ENCODE results near the gene MALAT1.
A peak's percentile ranks its signal among the peaks of the same experiment; 100 is the strongest.

The MALAT1 gene

DNA sequence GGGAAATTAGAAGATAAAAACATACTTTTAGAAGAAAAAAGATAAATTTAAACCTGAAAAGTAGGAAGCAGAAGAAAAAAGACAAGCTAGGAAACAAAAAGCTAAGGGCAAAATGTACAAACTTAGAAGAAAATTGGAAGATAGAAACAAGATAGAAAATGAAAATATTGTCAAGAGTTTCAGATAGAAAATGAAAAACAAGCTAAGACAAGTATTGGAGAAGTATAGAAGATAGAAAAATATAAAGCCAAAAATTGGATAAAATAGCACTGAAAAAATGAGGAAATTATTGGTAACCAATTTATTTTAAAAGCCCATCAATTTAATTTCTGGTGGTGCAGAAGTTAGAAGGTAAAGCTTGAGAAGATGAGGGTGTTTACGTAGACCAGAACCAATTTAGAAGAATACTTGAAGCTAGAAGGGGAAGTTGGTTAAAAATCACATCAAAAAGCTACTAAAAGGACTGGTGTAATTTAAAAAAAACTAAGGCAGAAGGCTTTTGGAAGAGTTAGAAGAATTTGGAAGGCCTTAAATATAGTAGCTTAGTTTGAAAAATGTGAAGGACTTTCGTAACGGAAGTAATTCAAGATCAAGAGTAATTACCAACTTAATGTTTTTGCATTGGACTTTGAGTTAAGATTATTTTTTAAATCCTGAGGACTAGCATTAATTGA is 1.0 kb downstream of the MALAT1 start:
- WGBS, 2 experiments: 0% methylated on average over 3 of the region's 3 CpGs
- H3K27ac ChIP-seq (ENCODE audit: insufficient read depth, low read depth, low read length, poor library complexity, severe bottlenecking): peak overlapping the region; percentile 98
- peak overlapping the region; percentile 88 for H3K4me3 ChIP-seq (ENCODE audit: insufficient read depth, low read depth, low read length)
- no peaks in the 10 kb centered on the region for H3K27me3 ChIP-seq (ENCODE audit: control insufficient read depth, insufficient read depth, low read length, poor library complexity, severe bottlenecking)
- H3K36me3 ChIP-seq (ENCODE audit: control insufficient read depth, insufficient read depth, low read length): peaks cover 44% of the 10 kb centered on the region
- no peaks in the 10 kb centered on the region for H3K9me3 ChIP-seq (ENCODE audit: control insufficient read depth, low read length)
- H3K4me1 ChIP-seq (ENCODE audit: control insufficient read depth, insufficient read depth, low read length): peaks cover 5% of the 10 kb centered on the region

DNA sequence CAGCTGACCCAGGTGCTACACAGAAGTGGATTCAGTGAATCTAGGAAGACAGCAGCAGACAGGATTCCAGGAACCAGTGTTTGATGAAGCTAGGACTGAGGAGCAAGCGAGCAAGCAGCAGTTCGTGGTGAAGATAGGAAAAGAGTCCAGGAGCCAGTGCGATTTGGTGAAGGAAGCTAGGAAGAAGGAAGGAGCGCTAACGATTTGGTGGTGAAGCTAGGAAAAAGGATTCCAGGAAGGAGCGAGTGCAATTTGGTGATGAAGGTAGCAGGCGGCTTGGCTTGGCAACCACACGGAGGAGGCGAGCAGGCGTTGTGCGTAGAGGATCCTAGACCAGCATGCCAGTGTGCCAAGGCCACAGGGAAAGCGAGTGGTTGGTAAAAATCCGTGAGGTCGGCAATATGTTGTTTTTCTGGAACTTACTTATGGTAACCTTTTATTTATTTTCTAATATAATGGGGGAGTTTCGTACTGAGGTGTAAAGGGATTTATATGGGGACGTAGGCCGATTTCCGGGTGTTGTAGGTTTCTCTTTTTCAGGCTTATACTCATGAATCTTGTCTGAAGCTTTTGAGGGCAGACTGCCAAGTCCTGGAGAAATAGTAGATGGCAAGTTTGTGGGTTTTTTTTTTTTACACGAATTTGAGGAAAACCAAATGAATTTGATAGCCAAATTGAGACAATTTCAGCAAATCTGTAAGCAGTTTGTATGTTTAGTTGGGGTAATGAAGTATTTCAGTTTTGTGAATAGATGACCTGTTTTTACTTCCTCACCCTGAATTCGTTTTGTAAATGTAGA is 1.7 kb downstream of the MALAT1 start:
- H3K4me1 ChIP-seq (ENCODE audit: control insufficient read depth, insufficient read depth, low read length): peaks cover 5% of the 10 kb centered on the region
- 0 to 1% methylated on average over 20 of the region's 20 CpGs for WGBS, 2 experiments
- no peaks in the 10 kb centered on the region for H3K27me3 ChIP-seq (ENCODE audit: control insufficient read depth, insufficient read depth, low read length, poor library complexity, severe bottlenecking)
- H3K9me3 ChIP-seq (ENCODE audit: control insufficient read depth, low read length): no peaks in the 10 kb centered on the region
- peaks cover 52% of the 10 kb centered on the region for H3K36me3 ChIP-seq (ENCODE audit: control insufficient read depth, insufficient read depth, low read length)
- peak overlapping the region; percentile 98 for H3K27ac ChIP-seq (ENCODE audit: insufficient read depth, low read depth, low read length, poor library complexity, severe bottlenecking)
- H3K4me3 ChIP-seq (ENCODE audit: insufficient read depth, low read depth, low read length): peak overlapping the region; percentile 88

DNA sequence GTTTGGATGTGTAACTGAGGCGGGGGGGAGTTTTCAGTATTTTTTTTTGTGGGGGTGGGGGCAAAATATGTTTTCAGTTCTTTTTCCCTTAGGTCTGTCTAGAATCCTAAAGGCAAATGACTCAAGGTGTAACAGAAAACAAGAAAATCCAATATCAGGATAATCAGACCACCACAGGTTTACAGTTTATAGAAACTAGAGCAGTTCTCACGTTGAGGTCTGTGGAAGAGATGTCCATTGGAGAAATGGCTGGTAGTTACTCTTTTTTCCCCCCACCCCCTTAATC is 2.3 kb downstream of the MALAT1 start:
- WGBS, 2 experiments: 0% methylated on average over 1 to 2 of the region's 2 CpGs
- Histone ChIP-seq H3K27ac (ENCODE audit: insufficient read depth, low read depth, low read length, poor library complexity, severe bottlenecking) (peak overlapping the region; percentile 98), H3K4me1 (ENCODE audit: control insufficient read depth, insufficient read depth, low read length) (peaks cover 10% of the 10 kb centered on the region), H3K36me3 (ENCODE audit: control insufficient read depth, insufficient read depth, low read length) (peaks cover 57% of the 10 kb centered on the region), H3K9me3 (ENCODE audit: control insufficient read depth, low read length) (no peaks in the 10 kb centered on the region), H3K4me3 (ENCODE audit: insufficient read depth, low read depth, low read length) (peak overlapping the region; percentile 88), H3K27me3 (ENCODE audit: control insufficient read depth, insufficient read depth, low read length, poor library complexity, severe bottlenecking) (no peaks in the 10 kb centered on the region)

DNA sequence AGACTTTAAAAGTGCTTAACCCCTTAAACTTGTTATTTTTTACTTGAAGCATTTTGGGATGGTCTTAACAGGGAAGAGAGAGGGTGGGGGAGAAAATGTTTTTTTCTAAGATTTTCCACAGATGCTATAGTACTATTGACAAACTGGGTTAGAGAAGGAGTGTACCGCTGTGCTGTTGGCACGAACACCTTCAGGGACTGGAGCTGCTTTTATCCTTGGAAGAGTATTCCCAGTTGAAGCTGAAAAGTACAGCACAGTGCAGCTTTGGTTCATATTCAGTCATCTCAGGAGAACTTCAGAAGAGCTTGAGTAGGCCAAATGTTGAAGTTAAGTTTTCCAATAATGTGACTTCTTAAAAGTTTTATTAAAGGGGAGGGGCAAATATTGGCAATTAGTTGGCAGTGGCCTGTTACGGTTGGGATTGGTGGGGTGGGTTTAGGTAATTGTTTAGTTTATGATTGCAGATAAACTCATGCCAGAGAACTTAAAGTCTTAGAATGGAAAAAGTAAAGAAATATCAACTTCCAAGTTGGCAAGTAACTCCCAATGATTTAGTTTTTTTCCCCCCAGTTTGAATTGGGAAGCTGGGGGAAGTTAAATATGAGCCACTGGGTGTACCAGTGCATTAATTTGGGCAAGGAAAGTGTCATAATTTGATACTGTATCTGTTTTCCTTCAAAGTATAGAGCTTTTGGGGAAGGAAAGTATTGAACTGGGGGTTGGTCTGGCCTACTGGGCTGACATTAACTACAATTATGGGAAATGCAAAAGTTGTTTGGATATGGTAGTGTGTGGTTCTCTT is 2.8 kb downstream of the MALAT1 start:
- Histone ChIP-seq H3K36me3 (ENCODE audit: control insufficient read depth, insufficient read depth, low read length) (peaks cover 62% of the 10 kb centered on the region), H3K9me3 (ENCODE audit: control insufficient read depth, low read length) (no peaks in the 10 kb centered on the region), H3K4me3 (ENCODE audit: insufficient read depth, low read depth, low read length) (peak overlapping the region; percentile 88), H3K4me1 (ENCODE audit: control insufficient read depth, insufficient read depth, low read length) (peaks cover 10% of the 10 kb centered on the region), H3K27me3 (ENCODE audit: control insufficient read depth, insufficient read depth, low read length, poor library complexity, severe bottlenecking) (no peaks in the 10 kb centered on the region), H3K27ac (ENCODE audit: insufficient read depth, low read depth, low read length, poor library complexity, severe bottlenecking) (no peak overlapping the region)
- 0% methylated on average over 3 of the region's 3 CpGs for WGBS, 2 experiments

DNA sequence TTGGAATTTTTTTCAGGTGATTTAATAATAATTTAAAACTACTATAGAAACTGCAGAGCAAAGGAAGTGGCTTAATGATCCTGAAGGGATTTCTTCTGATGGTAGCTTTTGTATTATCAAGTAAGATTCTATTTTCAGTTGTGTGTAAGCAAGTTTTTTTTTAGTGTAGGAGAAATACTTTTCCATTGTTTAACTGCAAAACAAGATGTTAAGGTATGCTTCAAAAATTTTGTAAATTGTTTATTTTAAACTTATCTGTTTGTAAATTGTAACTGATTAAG is 3.4 kb downstream of the MALAT1 start:
- no peak overlapping the region for H3K27ac ChIP-seq (ENCODE audit: insufficient read depth, low read depth, low read length, poor library complexity, severe bottlenecking)
- H3K9me3 ChIP-seq (ENCODE audit: control insufficient read depth, low read length): no peaks in the 10 kb centered on the region
- H3K36me3 ChIP-seq (ENCODE audit: control insufficient read depth, insufficient read depth, low read length): peaks cover 63% of the 10 kb centered on the region

DNA sequence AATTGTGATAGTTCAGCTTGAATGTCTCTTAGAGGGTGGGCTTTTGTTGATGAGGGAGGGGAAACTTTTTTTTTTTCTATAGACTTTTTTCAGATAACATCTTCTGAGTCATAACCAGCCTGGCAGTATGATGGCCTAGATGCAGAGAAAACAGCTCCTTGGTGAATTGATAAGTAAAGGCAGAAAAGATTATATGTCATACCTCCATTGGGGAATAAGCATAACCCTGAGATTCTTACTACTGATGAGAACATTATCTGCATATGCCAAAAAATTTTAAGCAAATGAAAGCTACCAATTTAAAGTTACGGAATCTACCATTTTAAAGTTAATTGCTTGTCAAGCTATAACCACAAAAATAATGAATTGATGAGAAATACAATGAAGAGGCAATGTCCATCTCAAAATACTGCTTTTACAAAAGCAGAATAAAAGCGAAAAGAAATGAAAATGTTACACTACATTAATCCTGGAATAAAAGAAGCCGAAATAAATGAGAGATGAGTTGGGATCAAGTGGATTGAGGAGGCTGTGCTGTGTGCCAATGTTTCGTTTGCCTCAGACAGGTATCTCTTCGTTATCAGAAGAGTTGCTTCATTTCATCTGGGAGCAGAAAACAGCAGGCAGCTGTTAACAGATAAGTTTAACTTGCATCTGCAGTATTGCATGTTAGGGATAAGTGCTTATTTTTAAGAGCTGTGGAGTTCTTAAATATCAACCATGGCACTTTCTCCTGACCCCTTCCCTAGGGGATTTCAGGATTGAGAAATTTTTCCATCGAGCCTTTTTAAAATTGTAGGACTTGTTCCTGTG is 3.9 kb downstream of the MALAT1 start:
- H3K27me3 ChIP-seq (ENCODE audit: control insufficient read depth, insufficient read depth, low read length, poor library complexity, severe bottlenecking): no peaks in the 10 kb centered on the region
- H3K9me3 ChIP-seq (ENCODE audit: control insufficient read depth, low read length): no peaks in the 10 kb centered on the region
- H3K36me3 ChIP-seq (ENCODE audit: control insufficient read depth, insufficient read depth, low read length): peaks cover 63% of the 10 kb centered on the region
- 3 to 16% methylated on average over 4 to 5 of the region's 6 CpGs for WGBS, 2 experiments
- peaks cover 8% of the 10 kb centered on the region for H3K4me1 ChIP-seq (ENCODE audit: control insufficient read depth, insufficient read depth, low read length)
- H3K4me3 ChIP-seq (ENCODE audit: insufficient read depth, low read depth, low read length): peak overlapping the region; percentile 88
- H3K27ac ChIP-seq (ENCODE audit: insufficient read depth, low read depth, low read length, poor library complexity, severe bottlenecking): peak overlapping the region; percentile 4

More for the DNA sequence above, 3.4 kb downstream of the MALAT1 start:
- Histone ChIP-seq H3K27me3 (ENCODE audit: control insufficient read depth, insufficient read depth, low read length, poor library complexity, severe bottlenecking) (no peaks in the 10 kb centered on the region), H3K4me1 (ENCODE audit: control insufficient read depth, insufficient read depth, low read length) (peaks cover 8% of the 10 kb centered on the region), H3K4me3 (ENCODE audit: insufficient read depth, low read depth, low read length) (peak overlapping the region; percentile 88)

DNA sequence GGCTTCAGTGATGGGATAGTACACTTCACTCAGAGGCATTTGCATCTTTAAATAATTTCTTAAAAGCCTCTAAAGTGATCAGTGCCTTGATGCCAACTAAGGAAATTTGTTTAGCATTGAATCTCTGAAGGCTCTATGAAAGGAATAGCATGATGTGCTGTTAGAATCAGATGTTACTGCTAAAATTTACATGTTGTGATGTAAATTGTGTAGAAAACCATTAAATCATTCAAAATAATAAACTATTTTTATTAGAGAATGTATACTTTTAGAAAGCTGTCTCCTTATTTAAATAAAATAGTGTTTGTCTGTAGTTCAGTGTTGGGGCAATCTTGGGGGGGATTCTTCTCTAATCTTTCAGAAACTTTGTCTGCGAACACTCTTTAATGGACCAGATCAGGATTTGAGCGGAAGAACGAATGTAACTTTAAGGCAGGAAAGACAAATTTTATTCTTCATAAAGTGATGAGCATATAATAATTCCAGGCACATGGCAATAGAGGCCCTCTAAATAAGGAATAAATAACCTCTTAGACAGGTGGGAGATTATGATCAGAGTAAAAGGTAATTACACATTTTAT is 4.6 kb downstream of the MALAT1 start:
- 58 to 64% methylated on average over 1 to 3 of the region's 3 CpGs for WGBS, 2 experiments
- Histone ChIP-seq H3K27ac (ENCODE audit: insufficient read depth, low read depth, low read length, poor library complexity, severe bottlenecking) (peak overlapping the region; percentile 4), H3K9me3 (ENCODE audit: control insufficient read depth, low read length) (no peaks in the 10 kb centered on the region), H3K4me3 (ENCODE audit: insufficient read depth, low read depth, low read length) (peak overlapping the region; percentile 88), H3K36me3 (ENCODE audit: control insufficient read depth, insufficient read depth, low read length) (peaks cover 63% of the 10 kb centered on the region), H3K27me3 (ENCODE audit: control insufficient read depth, insufficient read depth, low read length, poor library complexity, severe bottlenecking) (no peaks in the 10 kb centered on the region), H3K4me1 (ENCODE audit: control insufficient read depth, insufficient read depth, low read length) (peaks cover 8% of the 10 kb centered on the region)

DNA sequence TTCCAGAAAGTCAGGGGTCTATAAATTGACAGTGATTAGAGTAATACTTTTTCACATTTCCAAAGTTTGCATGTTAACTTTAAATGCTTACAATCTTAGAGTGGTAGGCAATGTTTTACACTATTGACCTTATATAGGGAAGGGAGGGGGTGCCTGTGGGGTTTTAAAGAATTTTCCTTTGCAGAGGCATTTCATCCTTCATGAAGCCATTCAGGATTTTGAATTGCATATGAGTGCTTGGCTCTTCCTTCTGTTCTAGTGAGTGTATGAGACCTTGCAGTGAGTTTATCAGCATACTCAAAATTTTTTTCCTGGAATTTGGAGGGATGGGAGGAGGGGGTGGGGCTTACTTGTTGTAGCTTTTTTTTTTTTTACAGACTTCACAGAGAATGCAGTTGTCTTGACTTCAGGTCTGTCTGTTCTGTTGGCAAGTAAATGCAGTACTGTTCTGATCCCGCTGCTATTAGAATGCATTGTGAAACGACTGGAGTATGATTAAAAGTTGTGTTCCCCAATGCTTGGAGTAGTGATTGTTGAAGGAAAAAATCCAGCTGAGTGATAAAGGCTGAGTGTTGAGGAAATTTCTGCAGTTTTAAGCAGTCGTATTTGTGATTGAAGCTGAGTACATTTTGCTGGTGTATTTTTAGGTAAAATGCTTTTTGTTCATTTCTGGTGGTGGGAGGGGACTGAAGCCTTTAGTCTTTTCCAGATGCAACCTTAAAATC is 5.3 kb downstream of the MALAT1 start:
- Histone ChIP-seq H3K27ac (ENCODE audit: insufficient read depth, low read depth, low read length, poor library complexity, severe bottlenecking) (no peak overlapping the region), H3K36me3 (ENCODE audit: control insufficient read depth, insufficient read depth, low read length) (peaks cover 63% of the 10 kb centered on the region), H3K4me1 (ENCODE audit: control insufficient read depth, insufficient read depth, low read length) (peaks cover 8% of the 10 kb centered on the region), H3K27me3 (ENCODE audit: control insufficient read depth, insufficient read depth, low read length, poor library complexity, severe bottlenecking) (no peaks in the 10 kb centered on the region), H3K4me3 (ENCODE audit: insufficient read depth, low read depth, low read length) (peak overlapping the region; percentile 88), H3K9me3 (ENCODE audit: control insufficient read depth, low read length) (no peaks in the 10 kb centered on the region)
- 46 to 52% methylated on average over 3 of the region's 3 CpGs for WGBS, 2 experiments

DNA sequence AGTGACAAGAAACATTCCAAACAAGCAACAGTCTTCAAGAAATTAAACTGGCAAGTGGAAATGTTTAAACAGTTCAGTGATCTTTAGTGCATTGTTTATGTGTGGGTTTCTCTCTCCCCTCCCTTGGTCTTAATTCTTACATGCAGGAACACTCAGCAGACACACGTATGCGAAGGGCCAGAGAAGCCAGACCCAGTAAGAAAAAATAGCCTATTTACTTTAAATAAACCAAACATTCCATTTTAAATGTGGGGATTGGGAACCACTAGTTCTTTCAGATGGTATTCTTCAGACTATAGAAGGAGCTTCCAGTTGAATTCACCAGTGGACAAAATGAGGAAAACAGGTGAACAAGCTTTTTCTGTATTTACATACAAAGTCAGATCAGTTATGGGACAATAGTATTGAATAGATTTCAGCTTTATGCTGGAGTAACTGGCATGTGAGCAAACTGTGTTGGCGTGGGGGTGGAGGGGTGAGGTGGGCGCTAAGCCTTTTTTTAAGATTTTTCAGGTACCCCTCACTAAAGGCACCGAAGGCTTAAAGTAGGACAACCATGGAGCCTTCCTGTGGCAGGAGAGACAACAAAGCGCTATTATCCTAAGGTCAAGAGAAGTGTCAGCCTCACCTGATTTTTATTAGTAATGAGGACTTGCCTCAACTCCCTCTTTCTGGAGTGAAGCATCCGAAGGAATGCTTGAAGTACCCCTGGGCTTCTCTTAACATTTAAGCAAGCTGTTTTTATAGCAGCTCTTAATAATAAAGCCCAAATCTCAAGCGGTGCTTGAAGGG is 6.0 kb downstream of the MALAT1 start:
- Histone ChIP-seq H3K27ac (ENCODE audit: insufficient read depth, low read depth, low read length, poor library complexity, severe bottlenecking) (no peak overlapping the region), H3K9me3 (ENCODE audit: control insufficient read depth, low read length) (no peaks in the 10 kb centered on the region), H3K4me3 (ENCODE audit: insufficient read depth, low read depth, low read length) (peak overlapping the region; percentile 88), H3K4me1 (ENCODE audit: control insufficient read depth, insufficient read depth, low read length) (peaks cover 8% of the 10 kb centered on the region), H3K36me3 (ENCODE audit: control insufficient read depth, insufficient read depth, low read length) (peaks cover 63% of the 10 kb centered on the region), H3K27me3 (ENCODE audit: control insufficient read depth, insufficient read depth, low read length, poor library complexity, severe bottlenecking) (no peaks in the 10 kb centered on the region)
- 69 to 78% methylated on average over 6 to 8 of the region's 8 CpGs for WGBS, 2 experiments

All from ectodermal cell (in vitro differentiated cells).